HEK293 (cell line): ENCODE measurements around the gene GPRIN2.

Experiments
- CTCF ChIA-PET: fragments of 350-600 bp; formaldehyde crosslinking; extraction: SDS; loops from one replicate; lab custom pipeline; 2021; ENCODE audit warnings: antibody characterized with exemption; lab: Yijun Ruan, JAX
- POLR2A ChIA-PET: fragments of 300-600 bp; formaldehyde crosslinking; extraction: SDS; loops from one replicate; lab custom pipeline; 2020; ENCODE audit warnings: antibody characterized with exemption, inconsistent platforms; lab: Yijun Ruan, JAX
- H3K27ac ChIP-seq: fragments of 200-500 bp; sonication (Bioruptor generic); 2 replicates; pipeline ENCODE4 v1.5.1; 2014; ENCODE audit warnings: low read depth, low read length, control low read depth, inconsistent platforms; ENCODE audit errors: extremely low read depth
- H3K36me3 ChIP-seq, 2 experiments: fragments of 200-500 bp in 1 of 2; sonication (Bioruptor generic) in 1 of 2; 1 replicate in 1 of 2; 2 replicates in 1 of 2; pipeline ENCODE4 v1.5.1; 2014 to 2017; ENCODE audit warnings: inconsistent platforms in 2 of 2, low read length in 2 of 2; ENCODE audit not compliant: control insufficient read depth in 2 of 2, insufficient read depth in 1 of 2
- H3K4me1 ChIP-seq: fragments of 200-500 bp; sonication (Bioruptor generic); 2 replicates; pipeline ENCODE4 v1.5.1; 2014; ENCODE audit warnings: mild to moderate bottlenecking, low read length, inconsistent platforms; ENCODE audit not compliant: control insufficient read depth, insufficient read depth
- H3K4me3 ChIP-seq: 2 replicates; pipeline ENCODE4 v1.5.1; 2011; ENCODE audit warnings: low read depth, mild to moderate bottlenecking, control low read depth, low read length, moderate library complexity
- H3K9me3 ChIP-seq: fragments of 200-500 bp; sonication (Bioruptor generic); 2 replicates; pipeline ENCODE4 v1.5.1; 2014; ENCODE audit warnings: low read depth, low read length, inconsistent platforms; ENCODE audit not compliant: control insufficient read depth, insufficient read depth
- BCL6B ChIP-seq: fragments of 450-650 bp; formaldehyde crosslinking; IDR thresholded peaks from 2 replicates; pipeline ENCODE4 v1.5.1; 2017; ENCODE audit warnings: missing biosample characterization, missing genetic modification characterization
- HIC1 ChIP-seq: fragments of 450-650 bp; formaldehyde crosslinking; IDR thresholded peaks from 2 replicates; pipeline ENCODE4 v1.5.1; 2016; ENCODE audit warnings: missing biosample characterization, missing genetic modification characterization
- HOXD13 ChIP-seq: sonication (generic); formaldehyde crosslinking; IDR thresholded peaks from 2 replicates; pipeline ENCODE4 v1.8.0; 2022; ENCODE audit warnings: missing genetic modification reagents, borderline replicate concordance
- KLF1 ChIP-seq: fragments of 450-650 bp; formaldehyde crosslinking; IDR thresholded peaks from 2 replicates; pipeline ENCODE4 v1.5.1; 2016; ENCODE audit warnings: missing biosample characterization, missing genetic modification characterization
- KLF17 ChIP-seq: fragments of 450-650 bp; formaldehyde crosslinking; IDR thresholded peaks from 2 replicates; pipeline ENCODE4 v1.5.1; 2016; ENCODE audit warnings: missing biosample characterization, missing genetic modification characterization
- OVOL3 ChIP-seq: fragments of 450-650 bp; formaldehyde crosslinking; IDR thresholded peaks from 2 replicates; pipeline ENCODE4 v1.5.1; 2016; ENCODE audit warnings: missing biosample characterization, missing genetic modification characterization
- SCRT2 ChIP-seq: fragments of 450-650 bp; formaldehyde crosslinking; IDR thresholded peaks from 2 replicates; pipeline ENCODE4 v1.5.1; 2016; ENCODE audit warnings: missing biosample characterization, missing genetic modification characterization
- ZBTB17 ChIP-seq: fragments of 450-650 bp; formaldehyde crosslinking; IDR thresholded peaks from 2 replicates; pipeline ENCODE4 v1.5.1; 2016; ENCODE audit warnings: missing biosample characterization, missing genetic modification characterization
- ZBTB21 ChIP-seq: fragments of 450-650 bp; formaldehyde crosslinking; IDR thresholded peaks from 2 replicates; pipeline ENCODE4 v1.5.1; 2017; ENCODE audit warnings: missing biosample characterization, missing genetic modification characterization
- ZBTB8A ChIP-seq: fragments of 450-650 bp; formaldehyde crosslinking; IDR thresholded peaks from 2 replicates; pipeline ENCODE4 v1.5.1; 2016; ENCODE audit warnings: missing biosample characterization, missing genetic modification characterization
- ZNF121 ChIP-seq: fragments of 450-650 bp; formaldehyde crosslinking; IDR thresholded peaks from 2 replicates; pipeline ENCODE4 v1.5.1; 2016; ENCODE audit warnings: missing biosample characterization, missing genetic modification characterization
- ZNF16 ChIP-seq: fragments of 450-650 bp; formaldehyde crosslinking; IDR thresholded peaks from 2 replicates; pipeline ENCODE4 v1.5.1; 2016; ENCODE audit warnings: low read depth, missing biosample characterization, missing genetic modification characterization
- ZNF2 ChIP-seq: fragments of 450-650 bp; formaldehyde crosslinking; IDR thresholded peaks from 2 replicates; pipeline ENCODE4 v1.5.1; 2016; ENCODE audit warnings: missing biosample characterization, missing genetic modification characterization
- ZNF26 ChIP-seq: fragments of 450-650 bp; formaldehyde crosslinking; IDR thresholded peaks from 2 replicates; pipeline ENCODE4 v1.5.1; 2016; ENCODE audit warnings: missing biosample characterization, missing genetic modification characterization
- ZNF274 ChIP-seq, 2 experiments: fragments of 200-500 bp in 1 of 2; fragments of 450-650 bp in 1 of 2; sonication (Bioruptor generic) in 1 of 2; formaldehyde crosslinking in 1 of 2; IDR thresholded peaks; 2 replicates each; pipeline versions ENCODE4 v1.5.1 to v1.6.1; 2014 to 2016; ENCODE audit warnings: borderline replicate concordance in 1 of 2, inconsistent platforms in 1 of 2, low read length in 1 of 2, missing biosample characterization in 1 of 2, missing genetic modification characterization in 1 of 2
- ZNF510 ChIP-seq: fragments of 450-650 bp; formaldehyde crosslinking; IDR thresholded peaks from 2 replicates; pipeline ENCODE4 v1.5.1; 2018; ENCODE audit warnings: mild to moderate bottlenecking, missing genetic modification characterization, missing biosample characterization; ENCODE audit not compliant: insufficient replicate concordance
- ZNF521 ChIP-seq: fragments of 450-650 bp; formaldehyde crosslinking; IDR thresholded peaks from 2 replicates; pipeline ENCODE4 v1.5.1; 2017; ENCODE audit warnings: missing biosample characterization, mild to moderate bottlenecking, missing genetic modification characterization
- ZNF626 ChIP-seq: fragments of 450-650 bp; sonication (Bioruptor Pico); formaldehyde crosslinking; IDR thresholded peaks from 2 replicates; pipeline ENCODE4 v1.5.1; 2018; ENCODE audit warnings: missing biosample characterization, missing genetic modification characterization, inconsistent platforms
- ZNF660 ChIP-seq: fragments of 450-650 bp; IDR thresholded peaks from 2 replicates; pipeline ENCODE4 v1.5.1; 2018; ENCODE audit warnings: missing biosample characterization, mild to moderate bottlenecking, missing genetic modification characterization
- ZNF704 ChIP-seq: fragments of 450-650 bp; formaldehyde crosslinking; IDR thresholded peaks from 2 replicates; pipeline ENCODE4 v1.5.1; 2016; ENCODE audit warnings: missing biosample characterization, missing genetic modification characterization
- ZSCAN18 ChIP-seq: fragments of 450-650 bp; formaldehyde crosslinking; IDR thresholded peaks from 2 replicates; pipeline ENCODE4 v1.5.1; 2016; ENCODE audit warnings: missing biosample characterization, missing genetic modification characterization

The GPRIN2 gene

GRCh38 chr10:46520381-46520780, 36.1 kb downstream of the GPRIN2 start (continued):
- TF ChIP-seq ZSCAN18 (no peak), ZBTB17 (tag by site-specific recombination) (no peak), ZBTB21 (no peak), ZBTB8A (tag by site-specific recombination) (no peak), ZNF274 (IDR thresholded peaks at IDR 0.05; ENCODE audit: low read length) (no peak), ZNF274 (tag by site-specific recombination; IDR thresholded peaks at IDR 0.05; ENCODE audit: borderline replicate concordance) (no peak), ZNF521 (tag by site-specific recombination) (no peak)
- TF ChIP-seq, all 188 proteins: peak for 0

GRCh38 chr10:46518028-46518725, 38.3 kb downstream of the GPRIN2 start:
- ChIA-PET CTCF (interaction anchor here (0.5 to 2.2 kb wide), 4 partner anchors 10 to 1792 kb away, joined by 3 to 6 read pairs (median 4); no protein-coding TSS in a partner anchor), POLR2A (no interaction called here)
- Histone ChIP-seq H3K4me1 (no peaks in the 10 kb centered on the region), H3K9me3 (no peaks in the 10 kb centered on the region), H3K27ac (no peak overlapping the region), H3K4me3 (no peak overlapping the region), H3K36me3 (no peaks in the 10 kb centered on the region)
- TF ChIP-seq ZNF510 (tag by site-specific recombination) (no peak), OVOL3 (tag by site-specific recombination) (no peak), BCL6B (tag by site-specific recombination) (no peak), ZNF121 (no peak), HOXD13 (CRISPR knock-in tag) (no peak), SCRT2 (tag by site-specific recombination) (no peak), ZNF274 (IDR thresholded peaks at IDR 0.05; ENCODE audit: low read length) (no peak), ZNF274 (tag by site-specific recombination; IDR thresholded peaks at IDR 0.05; ENCODE audit: borderline replicate concordance) (no peak), ZNF26 (tag by site-specific recombination) (no peak), ZNF2 (tag by site-specific recombination) (no peak), ZNF16 (tag by site-specific recombination) (no peak), ZNF704 (tag by site-specific recombination) (no peak), HIC1 (no peak), ZNF626 (tag by site-specific recombination) (no peak), ZNF660 (tag by site-specific recombination) (no peak), KLF1 (tag by site-specific recombination) (no peak), KLF17 (tag by site-specific recombination) (no peak)
